D341Med (cell line): ENCODE measurements around the gene DOHH.

Experiments used
- DNase-seq: peaks from one replicate; pipeline ENCODE4 v3.0.0; 2012; ENCODE audit warnings: low spot score

The DOHH gene, protein sequence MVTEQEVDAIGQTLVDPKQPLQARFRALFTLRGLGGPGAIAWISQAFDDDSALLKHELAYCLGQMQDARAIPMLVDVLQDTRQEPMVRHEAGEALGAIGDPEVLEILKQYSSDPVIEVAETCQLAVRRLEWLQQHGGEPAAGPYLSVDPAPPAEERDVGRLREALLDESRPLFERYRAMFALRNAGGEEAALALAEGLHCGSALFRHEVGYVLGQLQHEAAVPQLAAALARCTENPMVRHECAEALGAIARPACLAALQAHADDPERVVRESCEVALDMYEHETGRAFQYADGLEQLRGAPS

DNA sequence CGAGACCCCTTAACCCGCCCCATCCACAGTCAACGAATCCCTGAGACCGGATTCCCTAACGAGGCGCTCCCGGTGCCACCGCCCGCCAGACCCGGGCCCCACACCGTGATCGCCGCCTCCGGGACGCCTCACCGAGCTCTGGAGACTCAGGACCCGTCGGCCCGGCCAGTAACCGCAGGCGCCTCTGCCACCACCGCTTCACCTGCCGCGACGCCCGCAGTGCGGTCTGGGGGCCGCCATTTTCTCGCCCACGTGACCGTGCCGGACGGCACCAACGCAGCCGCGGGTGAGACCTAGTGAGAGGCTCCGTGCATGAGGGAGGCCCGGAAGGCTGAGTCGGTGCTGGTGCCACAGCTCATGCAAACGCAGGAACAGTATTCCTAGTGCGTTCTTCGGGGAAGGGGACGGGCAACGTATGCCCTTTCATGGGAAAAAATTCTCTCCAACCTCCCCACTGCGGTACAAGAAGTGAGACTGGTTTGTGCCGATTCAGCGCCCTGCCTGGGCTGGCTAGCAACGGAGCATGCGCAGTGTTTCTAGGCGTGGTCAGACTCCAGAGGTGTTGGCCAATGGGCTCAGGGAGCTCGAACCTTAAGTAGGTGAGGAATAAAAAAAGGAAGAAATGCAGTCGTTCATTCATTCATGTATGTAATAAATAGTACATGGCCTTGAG is at the start of gene DOHH:
Gene DOHH (minus strand): TSS at position 246 of the 673 bp plus-strand sequence. CDS start 3,860 bp downstream, outside the sequence.
- peak; percentile 97 for DNase-seq

DNA sequence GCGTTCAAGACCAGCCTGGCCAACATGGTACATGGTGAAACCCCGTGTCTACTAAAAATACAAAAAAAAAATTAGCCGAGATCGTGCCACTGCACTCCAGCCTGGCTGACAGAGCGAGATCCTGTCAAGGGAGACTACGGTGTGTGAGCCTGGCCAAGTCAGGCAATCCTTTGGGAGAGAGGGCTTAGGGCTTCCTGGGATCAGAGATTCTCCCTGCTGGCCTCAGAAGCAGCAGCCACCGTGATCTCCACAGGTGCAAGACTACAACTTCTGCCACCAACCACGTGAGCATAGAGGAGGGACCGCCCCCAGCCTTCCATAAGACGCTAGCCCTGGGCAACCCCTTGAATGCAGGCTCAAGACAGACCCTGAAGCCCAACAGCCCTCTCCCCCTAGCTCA is 49.3 kb upstream of the DOHH start:
- DNase-seq = peak; percentile 57

DNA sequence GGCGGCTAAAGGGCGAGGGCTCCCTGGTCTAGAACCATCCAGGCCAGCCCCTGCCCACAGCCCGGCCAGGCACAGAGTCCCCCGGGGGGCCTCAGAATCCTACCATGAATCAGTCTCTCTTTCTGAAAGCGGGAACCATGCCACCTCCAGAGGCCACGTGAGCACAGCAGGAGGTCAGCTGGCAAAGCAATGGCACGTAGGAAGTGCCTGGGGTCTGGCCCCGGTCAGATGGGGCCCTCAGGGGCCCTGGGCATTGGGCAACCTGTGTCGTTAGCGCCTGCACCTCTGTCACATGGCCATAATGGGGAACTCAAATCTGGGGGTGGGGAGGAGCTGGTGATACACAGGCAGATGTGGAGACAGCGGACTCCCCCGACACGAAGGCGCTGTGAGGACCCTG is 48.1 kb upstream of the DOHH start:
- no peak for DNase-seq

DNA sequence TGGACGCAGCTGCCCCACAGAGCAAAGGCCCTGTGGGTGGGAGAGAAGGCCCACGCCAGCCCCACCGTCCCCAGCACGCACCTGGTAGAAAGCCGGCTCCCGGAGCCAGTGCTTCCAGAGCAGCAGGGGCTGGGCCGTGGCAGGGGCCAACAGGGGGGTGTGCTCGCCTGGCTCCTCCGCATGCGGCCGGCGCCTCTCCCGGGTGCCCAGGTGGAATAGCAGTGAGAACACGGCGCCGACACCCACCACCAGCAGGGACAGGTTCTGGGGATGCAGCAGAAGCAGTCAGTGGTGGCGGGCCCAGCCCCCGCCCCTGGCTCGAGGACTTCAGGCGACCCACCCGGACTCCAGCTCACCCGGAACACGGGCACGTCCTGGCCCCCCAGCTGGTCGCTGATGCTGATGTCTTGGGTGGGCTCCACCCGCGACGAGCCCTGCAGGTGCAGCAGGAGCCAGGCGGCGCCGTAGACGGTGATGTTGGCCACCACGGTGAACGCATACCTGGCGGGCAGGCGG is 47.4 kb upstream of the DOHH start:
- no peak for DNase-seq

DNA sequence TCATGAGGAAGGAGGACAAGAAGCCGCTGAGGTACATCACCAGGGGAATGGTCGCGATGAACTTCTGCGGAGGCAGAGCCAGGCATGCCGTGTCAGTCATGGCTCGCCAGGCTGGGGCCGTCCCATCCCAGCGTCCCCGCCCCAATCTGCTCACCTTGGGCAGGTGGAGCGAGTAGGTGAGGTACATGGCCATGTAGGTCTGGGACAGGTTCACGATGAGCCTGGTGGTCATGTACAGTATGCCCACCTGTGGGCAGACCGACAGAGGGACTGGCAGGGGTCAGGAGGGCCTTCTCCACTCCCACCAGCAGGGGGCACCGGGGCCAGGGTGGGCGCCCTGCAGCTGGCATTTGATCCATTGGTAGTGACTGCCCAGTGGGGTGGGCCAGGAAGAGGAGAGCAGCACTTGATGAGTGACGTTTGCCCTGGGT is 46.8 kb upstream of the DOHH start:
- DNase-seq = no peak

DNA sequence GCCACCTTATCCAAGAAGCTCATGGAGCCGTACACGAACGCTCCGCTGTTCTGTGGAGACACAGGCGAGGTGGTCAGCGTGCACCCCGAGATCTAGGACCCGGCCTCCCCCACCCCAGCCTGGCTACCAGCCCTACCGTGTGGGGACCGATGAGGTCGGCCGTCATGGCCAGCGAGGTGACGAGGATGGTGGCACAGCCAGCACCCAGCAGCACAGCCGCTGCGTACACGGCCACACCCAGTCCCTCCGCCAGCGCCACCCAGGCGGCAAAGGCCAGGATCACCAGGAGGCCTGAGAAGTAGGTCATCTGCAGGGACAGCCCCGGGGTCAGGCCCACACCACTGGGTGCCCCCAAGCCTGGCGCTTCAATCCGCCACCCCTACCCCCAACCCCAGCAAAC is 45.6 kb upstream of the DOHH start:
- DNase-seq = no peak

DNA sequence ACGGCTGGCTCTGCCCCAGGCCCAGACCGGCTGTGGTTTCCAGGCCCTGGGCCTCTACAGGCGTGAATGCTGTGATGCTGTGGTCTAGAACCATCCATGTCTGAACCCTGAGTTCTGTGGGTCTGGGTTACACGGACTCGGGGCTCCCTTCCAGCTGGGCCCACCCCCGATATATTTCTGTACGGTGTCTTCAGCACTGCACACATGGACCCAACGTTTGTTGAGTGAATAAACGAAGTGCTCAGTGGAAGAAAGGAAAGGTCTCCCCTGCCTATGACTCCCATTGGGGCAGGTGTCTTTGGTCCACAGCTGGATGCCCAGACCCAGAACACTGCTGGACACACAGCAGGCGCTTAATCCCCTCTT is 45.2 kb upstream of the DOHH start:
- DNase-seq = no peak

DNA sequence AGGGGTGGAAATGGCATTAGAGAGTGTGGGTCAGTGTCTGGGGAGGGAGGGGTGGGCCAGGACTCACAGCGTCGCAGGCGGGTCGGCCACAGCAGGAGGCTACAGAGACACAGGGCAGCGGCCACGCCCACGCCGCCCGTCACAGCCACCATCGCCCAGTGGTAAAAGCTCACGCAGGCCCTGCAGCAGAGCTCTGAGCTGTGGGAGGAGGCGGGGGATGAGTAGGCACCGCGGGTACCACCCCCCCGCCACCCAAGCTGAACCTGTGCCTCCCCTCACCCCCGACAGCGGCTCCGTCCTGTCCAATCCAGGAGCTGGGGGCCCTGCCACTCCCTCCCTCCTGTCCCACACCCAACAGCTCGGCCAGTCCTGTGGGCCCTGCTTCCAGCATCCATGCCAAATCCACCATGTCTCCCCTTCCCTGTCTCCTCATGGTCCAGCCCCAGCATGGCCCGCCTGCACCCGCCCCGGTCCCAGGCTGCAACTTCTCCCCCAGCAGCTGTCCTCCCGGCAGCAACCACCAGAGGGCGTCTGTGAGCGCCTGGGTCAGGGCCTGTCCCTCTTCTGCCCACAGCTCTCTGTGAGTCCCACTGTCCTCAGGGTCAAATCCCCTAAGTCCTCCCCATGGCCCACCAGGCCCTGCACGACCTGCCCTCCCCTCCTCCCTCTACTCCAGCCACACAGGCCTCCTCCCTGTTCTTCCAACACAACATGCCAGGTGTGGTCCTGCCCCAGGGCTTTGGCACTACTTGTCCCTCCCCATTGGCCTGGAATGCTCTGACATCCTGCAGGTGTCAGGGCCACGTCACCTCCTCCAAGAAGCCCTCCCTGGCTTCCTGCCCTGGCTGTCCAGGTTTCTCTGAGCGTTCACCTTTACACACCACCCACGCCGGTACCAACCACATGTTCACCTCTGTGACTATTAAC is 44.5 kb upstream of the DOHH start:
- DNase-seq = peak; percentile 92

DNA sequence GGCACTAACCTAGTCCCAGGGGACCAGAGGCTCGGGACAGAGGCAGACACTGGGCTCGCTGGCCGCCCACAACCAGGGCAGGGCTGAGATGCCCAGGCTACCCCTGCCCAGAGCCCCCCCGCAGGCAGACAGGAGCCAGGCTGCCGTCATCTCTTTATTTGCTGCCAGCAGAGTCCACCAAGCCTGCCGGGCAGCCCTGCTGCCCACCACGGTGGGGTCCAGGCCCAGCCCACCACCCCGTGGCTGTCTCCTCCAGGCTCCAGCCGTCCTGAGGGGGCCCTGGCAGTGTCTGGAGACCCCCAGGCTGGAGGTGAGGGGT is 43.5 kb upstream of the DOHH start:
- DNase-seq = no peak

DNA sequence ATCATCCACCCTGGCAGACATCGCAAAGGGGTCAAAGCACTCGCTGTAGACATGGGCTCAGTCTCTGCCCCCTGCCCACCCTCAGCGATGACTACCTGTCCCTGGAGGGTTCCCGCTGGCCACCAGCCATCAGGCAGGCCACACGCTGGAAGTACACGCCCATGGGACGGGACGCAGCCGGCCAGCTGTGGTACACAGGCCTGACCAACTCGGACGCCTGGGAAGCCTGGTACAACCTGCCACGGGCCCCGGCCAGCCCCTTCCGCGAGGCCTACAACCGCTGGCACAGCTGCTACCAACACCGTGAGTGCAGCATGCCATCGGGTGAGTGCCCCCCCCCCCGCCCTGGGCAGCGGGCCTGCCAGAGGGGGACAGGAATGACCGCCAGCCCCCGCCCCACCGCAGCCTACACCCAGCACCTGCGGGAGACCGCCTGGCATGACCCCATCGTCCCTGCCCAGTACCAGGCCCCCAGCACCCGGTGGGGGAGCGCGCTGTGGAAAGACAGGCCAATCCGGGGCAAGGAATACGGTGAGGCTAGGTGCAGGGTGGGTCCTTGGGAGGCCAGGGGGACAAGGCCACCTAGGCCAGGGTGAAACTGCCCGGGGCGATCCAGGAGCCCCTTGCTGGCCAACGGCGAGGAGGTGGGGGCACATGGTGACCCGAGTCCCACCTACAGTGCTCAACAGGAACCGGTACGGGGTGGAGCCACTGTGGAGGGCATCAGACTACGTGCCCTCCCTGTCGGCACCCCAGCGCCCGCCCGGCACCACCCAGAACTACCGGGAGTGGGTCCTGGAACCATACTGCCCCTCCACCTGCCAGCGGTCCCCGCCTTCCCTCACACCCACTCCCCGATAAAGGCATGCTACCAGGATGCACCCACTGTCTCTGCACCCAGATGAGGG is 42.9 kb upstream of the DOHH start:
- DNase-seq = no peak

DNA sequence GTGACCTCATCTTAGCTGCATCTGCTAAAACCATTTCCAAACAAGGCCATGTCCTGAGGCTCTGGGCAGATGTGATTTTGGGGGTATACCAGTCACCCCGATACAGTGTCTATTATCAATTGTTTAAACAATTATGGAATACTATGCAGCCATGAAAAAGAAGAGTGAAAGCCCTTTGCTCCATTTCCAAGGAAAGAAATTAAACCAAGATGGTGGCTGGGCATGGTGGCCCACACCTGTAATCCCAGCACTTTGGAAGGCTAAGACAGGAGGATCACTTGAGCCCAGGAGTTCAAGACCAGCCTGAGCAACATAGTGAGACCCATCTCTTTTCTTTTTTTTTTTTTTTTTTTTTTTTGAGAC is 39.3 kb upstream of the DOHH start:
- no peak for DNase-seq

DNA sequence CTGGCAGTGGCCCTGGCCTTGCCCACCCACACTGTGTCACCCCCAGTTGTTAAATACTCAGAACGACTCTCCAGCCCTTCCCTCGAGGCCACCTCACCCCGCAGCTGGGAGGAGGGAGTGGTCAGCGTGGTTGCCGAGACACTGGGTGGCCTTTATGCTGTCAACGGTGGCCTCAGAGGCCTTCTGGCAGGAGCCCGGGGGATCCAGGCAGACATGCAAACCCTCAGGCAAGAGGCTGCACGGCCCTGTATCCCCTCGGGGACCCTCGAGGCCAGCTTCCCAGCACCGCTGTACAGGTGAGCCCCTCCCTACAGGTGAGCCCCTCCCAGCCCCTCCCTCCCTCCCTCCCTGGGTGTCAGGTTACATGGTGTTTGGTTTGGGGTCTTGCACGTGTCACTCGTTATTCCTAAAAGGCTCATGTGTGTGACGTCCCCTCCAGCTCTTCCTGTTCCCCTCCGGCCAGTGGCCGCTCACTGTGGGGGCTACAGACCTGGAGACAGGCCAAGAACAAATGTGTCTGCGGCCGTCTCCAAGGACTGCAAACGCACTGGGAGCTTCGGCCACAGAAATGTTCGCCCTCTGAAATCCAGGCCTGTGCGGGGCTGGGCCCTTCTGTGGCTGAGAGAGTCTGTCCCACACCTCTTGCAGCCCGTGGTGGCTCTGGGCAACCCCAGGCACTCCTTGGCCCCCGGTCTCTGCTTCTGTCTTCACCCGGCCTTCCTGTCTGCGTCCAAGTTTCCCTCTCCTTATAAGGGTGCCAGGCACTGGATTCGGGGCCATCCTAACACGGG is 38.7 kb upstream of the DOHH start, which contains the start of gene TEKTIP1:
Gene TEKTIP1 (plus strand): TSS at position 210 of the 791 bp plus-strand sequence. CDS start 4 bp downstream, at position 214.
- DNase-seq = no peak

DNA sequence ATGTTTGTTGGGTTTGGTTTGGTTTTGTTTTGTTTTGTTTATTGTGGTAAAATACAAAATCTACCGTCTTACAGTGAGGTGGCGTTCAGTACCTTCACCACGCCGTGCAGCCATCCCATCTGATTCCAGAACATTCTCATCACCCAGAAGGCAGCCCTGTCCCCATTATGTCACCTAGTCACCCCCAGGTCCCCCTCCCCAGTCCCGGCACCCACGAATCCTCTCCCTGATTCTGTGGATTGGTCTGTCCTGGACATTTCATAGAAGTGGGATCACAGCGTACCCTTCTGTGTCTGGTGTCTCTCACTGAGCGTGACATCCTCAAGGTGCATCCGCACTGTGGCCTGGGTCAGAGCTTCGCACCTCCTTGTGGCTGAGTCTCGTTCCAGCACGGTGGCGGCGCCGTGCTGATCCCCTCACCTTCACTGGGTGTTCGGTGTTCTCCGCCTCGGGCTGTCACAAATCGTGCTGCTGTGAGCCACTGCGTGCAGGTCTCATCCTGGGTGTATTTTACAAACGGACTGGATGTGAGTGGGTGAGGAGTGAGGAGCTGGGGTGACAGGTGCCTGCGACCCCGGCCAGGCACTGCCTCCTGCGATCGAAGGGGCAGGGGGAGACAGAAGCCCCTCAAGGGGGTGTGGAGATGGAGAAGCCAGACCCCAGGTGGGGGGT is 37.9 kb upstream of the DOHH start:
- DNase-seq = no peak

DNA sequence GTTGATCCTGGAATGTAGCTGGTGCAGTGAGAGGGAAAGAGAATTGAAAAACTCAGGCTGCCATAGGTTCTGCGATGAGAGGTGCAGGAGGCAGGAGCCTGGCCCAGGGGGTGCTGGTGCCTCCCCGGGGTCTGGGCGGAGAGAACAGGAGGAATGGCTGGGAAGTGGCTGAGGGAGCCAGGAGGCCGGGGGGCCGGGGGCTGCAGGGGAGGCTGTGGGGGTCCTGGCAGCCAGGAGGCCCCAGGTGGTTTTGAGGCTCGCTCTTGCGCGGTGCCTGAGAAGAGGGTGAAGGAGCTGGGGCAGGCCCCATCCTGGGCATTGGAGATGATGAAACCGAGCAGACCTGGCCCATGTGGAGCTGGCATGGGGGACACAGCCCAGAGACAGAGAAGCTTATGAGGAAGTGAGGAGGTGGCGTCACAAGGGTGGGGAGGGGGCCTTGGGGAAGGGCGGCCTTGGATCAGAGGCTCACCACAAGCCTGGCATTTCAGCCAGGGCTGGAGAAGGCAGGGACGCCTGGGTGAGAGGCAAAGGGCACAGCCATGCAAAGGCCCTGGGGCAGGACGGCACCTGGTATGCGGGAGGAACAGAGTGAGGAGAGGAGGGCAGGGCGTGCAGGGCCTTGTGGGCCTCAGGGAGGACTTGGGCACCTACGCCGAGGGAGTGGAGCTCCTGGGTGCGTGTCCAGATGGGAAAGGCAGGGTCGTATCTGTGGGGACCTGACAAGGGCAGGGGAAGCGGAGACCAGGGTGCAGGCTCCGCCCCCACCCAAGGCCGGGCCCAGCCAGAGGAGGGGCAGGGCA is 37.2 kb upstream of the DOHH start:
- DNase-seq = no peak

DNA sequence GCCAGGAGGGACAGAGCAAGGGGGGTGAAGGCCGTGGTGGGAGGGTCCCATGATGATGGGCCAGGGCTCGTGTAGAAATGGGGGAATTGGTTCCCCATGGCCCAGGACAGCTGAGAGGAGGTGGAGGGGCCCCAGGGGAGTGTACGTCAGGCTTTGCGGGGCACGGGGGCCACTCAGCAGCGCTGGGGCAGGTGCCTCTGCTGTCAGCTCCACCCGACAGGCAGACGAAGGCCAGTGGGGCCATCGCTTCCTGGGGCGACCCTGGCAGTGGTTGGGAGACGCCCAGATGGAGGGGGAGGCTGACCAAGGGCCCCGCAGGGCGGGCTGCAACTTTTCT is 36.6 kb upstream of the DOHH start:
- DNase-seq = no peak

DNA sequence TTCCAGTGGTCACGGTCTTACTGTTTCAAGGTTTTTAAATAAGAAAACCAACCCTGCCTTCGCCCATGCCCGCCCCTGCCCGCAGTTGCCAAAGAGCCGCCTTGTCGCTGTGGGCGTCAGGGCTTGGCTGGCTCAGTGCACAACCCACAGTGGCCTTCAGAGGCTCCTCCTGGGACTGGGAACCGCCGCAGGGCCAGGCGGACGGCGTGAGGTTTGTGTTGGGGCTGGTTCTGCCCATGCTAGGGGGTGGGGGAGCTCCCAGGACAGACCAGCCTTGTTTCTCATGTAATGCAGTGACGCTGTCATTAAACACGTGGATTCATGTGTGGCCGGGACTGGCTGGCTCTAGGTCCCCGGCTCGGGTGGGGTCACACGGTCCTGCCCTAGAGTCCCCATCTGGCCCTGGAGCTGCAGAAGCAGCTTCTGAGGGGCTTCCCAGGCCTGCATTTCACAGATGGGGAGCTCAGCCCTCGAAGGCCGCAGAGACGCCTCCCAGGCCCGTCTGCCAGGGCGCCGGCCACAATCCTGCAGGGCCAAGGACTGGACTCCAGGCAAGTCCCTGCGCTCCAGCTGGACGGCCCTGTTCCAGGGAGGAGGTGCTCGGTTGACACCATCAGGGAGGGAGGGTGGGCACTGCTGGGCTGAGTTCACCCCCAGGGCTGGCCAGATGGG is 36.1 kb upstream of the DOHH start:
- no peak for DNase-seq

DNA sequence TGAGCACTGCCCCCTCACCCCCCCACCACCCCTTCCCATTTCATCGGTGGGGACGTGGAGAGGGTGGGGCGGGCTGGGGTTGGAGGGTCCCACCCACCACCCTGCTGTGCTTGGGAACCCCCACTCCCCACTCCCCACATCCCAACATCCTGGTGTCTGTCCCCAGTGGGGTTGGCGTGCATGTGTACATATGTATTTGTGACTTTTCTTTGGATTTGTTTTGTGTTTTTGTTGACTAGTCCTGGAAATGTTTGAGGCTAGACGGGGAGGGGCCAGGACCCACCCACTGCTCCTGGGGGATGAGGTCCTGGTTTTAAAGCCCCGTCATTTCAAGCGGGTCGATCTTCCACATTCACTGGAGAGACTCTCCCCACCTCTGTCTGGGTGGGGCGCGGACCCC is 35.5 kb upstream of the DOHH start:
- DNase-seq = no peak

DNA sequence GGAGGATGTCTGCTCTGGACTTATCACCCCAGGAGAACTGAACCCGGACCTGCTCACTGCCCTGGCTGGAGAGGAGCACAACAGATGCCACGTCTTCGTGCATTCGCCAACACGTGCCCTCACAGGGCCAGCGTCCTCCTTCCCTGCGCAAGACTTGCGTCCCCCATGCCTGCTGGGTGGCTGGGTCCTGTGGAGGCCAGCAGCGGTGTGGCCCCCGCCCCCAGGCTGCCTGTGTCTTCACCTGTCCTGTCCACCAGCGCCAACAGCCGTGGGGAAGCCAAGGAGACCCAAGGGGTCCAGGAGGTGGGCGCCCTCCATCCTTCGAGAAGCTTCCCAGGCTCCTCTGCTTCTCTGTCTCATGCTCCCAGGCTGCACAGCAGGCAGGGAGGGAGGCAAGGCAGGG is 35.1 kb upstream of the DOHH start:
- DNase-seq = no peak

DNA sequence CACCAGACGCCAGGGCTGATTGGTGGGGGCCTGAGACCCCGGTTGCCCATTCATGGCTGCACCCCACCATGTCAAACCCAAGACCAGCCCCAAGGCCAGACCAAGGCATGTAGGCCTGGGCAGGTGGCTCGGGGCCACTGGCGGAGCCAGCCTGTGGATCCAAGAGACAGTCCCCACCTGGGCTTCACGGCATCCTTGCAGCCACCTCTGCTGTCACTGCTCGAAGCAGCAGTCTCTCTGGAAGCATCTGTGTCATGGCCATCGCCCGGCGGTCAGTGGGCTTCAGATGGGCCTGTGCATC is 34.7 kb upstream of the DOHH start:
- no peak for DNase-seq
